ENCODE data around the gene MYH15. TPM values are rescaled to one million over a fixed set of nuclear protein-coding genes. Genes with fewer than 3 reads are reported as not detected.

Gene MYH15
- total RNA-seq, 1 experiment from 2014 or later: 0.09 TPM

- H3K4me3 Mint-ChIP-seq: no peak overlapping the region
- ChIA-PET POLR2A (no interaction called here), CTCF (no interaction called here)
- no peaks in the 10 kb centered on the region for H3K4me1 Mint-ChIP-seq
- H3K27me3 Mint-ChIP-seq (ENCODE audit: low read depth): no peaks in the 10 kb centered on the region
- TF ChIP-seq NR2C2 (CRISPR knock-in tag; IDR thresholded peaks at IDR 0.05) (no peak), USF2 (CRISPR knock-in tag; IDR thresholded peaks at IDR 0.05) (no peak), PRRX2 (CRISPR knock-in tag; IDR thresholded peaks at IDR 0.05) (no peak), AR (CRISPR knock-in tag; IDR thresholded peaks at IDR 0.05) (no peak), KAT7 (CRISPR knock-in tag; IDR thresholded peaks at IDR 0.05; ENCODE audit: borderline replicate concordance) (no peak), GRHL2 (CRISPR knock-in tag; IDR thresholded peaks at IDR 0.05; ENCODE audit: insufficient replicate concordance, severe bottlenecking) (no peak), TEAD1 (CRISPR knock-in tag; IDR thresholded peaks at IDR 0.05) (no peak), EMX1 (CRISPR knock-in tag; IDR thresholded peaks at IDR 0.05) (no peak), SMAD4 (CRISPR knock-in tag; IDR thresholded peaks at IDR 0.05) (no peak), NR3C1 (CRISPR knock-in tag; conservative IDR thresholded peaks at IDR 0.05; ENCODE audit: low read depth) (no peak), ATF1 (CRISPR knock-in tag; IDR thresholded peaks at IDR 0.05) (no peak), ZNF263 (CRISPR knock-in tag; IDR thresholded peaks at IDR 0.05; ENCODE audit: low read depth) (no peak), HMGA2 (CRISPR knock-in tag; IDR thresholded peaks at IDR 0.05) (no peak), SP1 (CRISPR knock-in tag; conservative IDR thresholded peaks at IDR 0.05) (no peak), ZNF671 (CRISPR knock-in tag; IDR thresholded peaks at IDR 0.05) (no peak), GABPB1 (CRISPR knock-in tag; IDR thresholded peaks at IDR 0.05) (no peak), ZNF317 (CRISPR knock-in tag; IDR thresholded peaks at IDR 0.05; ENCODE audit: borderline replicate concordance, low read depth) (no peak), GTF2I (CRISPR knock-in tag; conservative IDR thresholded peaks at IDR 0.05) (no peak), ZNF532 (CRISPR knock-in tag; IDR thresholded peaks at IDR 0.05; ENCODE audit: borderline replicate concordance) (no peak)
- H3K36me3 Mint-ChIP-seq: no peaks in the 10 kb centered on the region
- peaks cover 3% of the 10 kb centered on the region for H3K9me3 Mint-ChIP-seq
- ATAC-seq (no peak), DNase-seq (ENCODE audit: low spot score) (no peak)
- no peak overlapping the region for H3K27ac Mint-ChIP-seq
Measured at GRCh38 chr3:108346301-108347227, 163.8 kb downstream of the MYH15 start.
